ENCODE measurements around the gene SUPV3L1.

DNA sequence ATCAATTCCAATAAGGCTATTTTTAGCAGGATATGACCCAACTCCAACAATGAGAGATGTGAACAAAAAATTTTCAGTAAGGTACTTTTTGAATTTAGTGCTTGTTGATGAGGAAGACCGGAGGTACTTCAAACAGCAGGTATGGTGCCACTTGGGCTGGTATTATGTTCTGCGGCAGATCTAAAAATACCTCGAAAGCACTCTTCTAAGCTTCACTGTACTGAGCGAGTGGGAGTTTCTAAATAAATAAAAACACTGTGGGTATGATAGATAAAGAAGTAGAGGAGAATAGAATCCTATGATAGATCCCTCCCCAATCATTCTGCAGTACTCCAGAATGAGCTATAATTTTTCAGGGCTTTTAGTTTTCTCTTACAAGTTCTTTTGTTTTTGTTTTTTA, 11.5 kb upstream of the SUPV3L1 start:
- TF ChIP-seq CTCF (IDR thresholded peaks at IDR 0.05 in 4 of 5, conservative IDR thresholded peaks at IDR 0.05 in 1 of 5): no peak
- no peak for TF ChIP-seq POLR2A (IDR thresholded peaks at IDR 0.05)
